ENCODE data around the gene CHRND.

The CHRND gene

GRCh38 chr2:232523402-232523681, 2.6 kb upstream of the CHRND start:
- no peak overlapping the region for H3K4me3 ChIP-seq (ENCODE audit: low read depth, low read length)
- ChIA-PET POLR2A (no interaction called here), CTCF (interaction anchor here (0.7 to 5.5 kb wide), 10 partner anchors 12 to 624 kb away, joined by 3 to 41 read pairs (median 4); partner anchors contain the start of genes CHRNG, EIF4E2 and TIGD1)
- DNase-seq (ENCODE audit: low read depth, low spot score) = no peak
- TF ChIP-seq, protein P1, sequence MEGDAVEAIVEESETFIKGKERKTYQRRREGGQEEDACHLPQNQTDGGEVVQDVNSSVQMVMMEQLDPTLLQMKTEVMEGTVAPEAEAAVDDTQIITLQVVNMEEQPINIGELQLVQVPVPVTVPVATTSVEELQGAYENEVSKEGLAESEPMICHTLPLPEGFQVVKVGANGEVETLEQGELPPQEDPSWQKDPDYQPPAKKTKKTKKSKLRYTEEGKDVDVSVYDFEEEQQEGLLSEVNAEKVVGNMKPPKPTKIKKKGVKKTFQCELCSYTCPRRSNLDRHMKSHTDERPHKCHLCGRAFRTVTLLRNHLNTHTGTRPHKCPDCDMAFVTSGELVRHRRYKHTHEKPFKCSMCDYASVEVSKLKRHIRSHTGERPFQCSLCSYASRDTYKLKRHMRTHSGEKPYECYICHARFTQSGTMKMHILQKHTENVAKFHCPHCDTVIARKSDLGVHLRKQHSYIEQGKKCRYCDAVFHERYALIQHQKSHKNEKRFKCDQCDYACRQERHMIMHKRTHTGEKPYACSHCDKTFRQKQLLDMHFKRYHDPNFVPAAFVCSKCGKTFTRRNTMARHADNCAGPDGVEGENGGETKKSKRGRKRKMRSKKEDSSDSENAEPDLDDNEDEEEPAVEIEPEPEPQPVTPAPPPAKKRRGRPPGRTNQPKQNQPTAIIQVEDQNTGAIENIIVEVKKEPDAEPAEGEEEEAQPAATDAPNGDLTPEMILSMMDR (IDR thresholded peaks at IDR 0.05; ENCODE audit: insufficient read depth, low read length, missing control alignments) = no peak

- TF ChIP-seq, protein P1 (IDR thresholded peaks at IDR 0.05; ENCODE audit: insufficient read depth, low read length, missing control alignments) = peak; percentile 15
- ChIA-PET CTCF (interaction anchor here (0.7 to 5.5 kb wide), 12 partner anchors 9 to 625 kb away, joined by 3 to 41 read pairs (median 4); partner anchors contain the start of genes CHRNG, EIF4E2 and TIGD1), POLR2A (no interaction called here)
- H3K4me3 ChIP-seq (ENCODE audit: low read depth, low read length) = no peak overlapping the region
- DNase-seq (ENCODE audit: low read depth, low spot score) = no peak
These were observed 2.0 kb upstream of the CHRND start for GRCh38 chr2:232523682-232524597.

DNA sequence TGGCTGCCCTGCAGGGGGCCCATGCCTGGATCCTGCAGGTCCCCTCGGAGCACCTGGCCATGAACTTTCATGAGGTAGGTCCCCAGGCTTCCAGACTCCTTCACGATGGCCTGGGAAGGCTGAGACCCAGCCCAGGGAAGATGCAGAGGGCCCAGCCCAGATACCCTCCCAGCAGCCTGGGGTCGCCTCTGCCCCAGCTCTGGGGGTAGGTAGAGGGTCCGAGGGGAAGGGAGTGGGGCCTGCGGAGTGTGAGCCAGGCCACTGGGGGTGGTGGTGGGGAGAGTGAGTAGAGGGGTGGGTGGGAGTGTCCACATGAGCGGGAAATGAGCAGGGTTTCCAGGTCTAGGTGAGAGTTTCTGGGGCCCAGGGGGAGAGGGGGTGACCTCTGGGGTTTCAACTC, 1.2 kb upstream of the CHRND start:
- POLR2A ChIA-PET = no interaction called here
- TF ChIP-seq, protein P1 (IDR thresholded peaks at IDR 0.05; ENCODE audit: insufficient read depth, low read length, missing control alignments) = no peak
- CTCF ChIA-PET = interaction anchor here (1.3 to 5.5 kb wide), 5 partner anchors 10 to 618 kb away, joined by 6 to 41 read pairs (median 8); partner anchors contain the start of gene CHRNG
- DNase-seq (ENCODE audit: low read depth, low spot score) = no peak
- H3K4me3 ChIP-seq (ENCODE audit: low read depth, low read length) = no peak overlapping the region

DNA sequence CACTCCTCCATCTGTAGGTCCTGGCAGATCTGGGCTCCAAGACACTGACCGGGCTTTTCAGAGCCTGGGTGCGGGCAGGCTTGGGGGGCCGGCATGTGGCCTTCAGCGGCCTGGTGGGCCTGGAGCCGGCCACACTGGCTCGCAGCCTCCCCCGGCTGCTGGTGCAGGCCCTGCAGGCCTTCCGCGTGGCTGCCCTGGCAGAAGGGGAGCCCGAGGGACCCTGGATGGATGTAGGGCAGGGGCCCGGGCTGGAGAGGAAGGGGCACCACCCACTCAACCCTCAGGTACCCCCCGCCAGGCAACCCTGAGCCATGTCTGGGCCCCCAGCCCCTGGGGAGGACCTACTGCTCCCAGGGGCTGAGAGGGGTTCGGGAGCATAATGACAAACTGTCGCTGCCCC, 761 bp upstream of the CHRND start:
- DNase-seq (ENCODE audit: low read depth, low spot score) = no peak
- CTCF ChIA-PET = no interaction called here
- TF ChIP-seq, protein P1 (IDR thresholded peaks at IDR 0.05; ENCODE audit: insufficient read depth, low read length, missing control alignments) = no peak
- POLR2A ChIA-PET = no interaction called here
- H3K4me3 ChIP-seq (ENCODE audit: low read depth, low read length) = no peak overlapping the region

- ChIA-PET CTCF (interaction anchor here (1.3 to 1.5 kb wide), 2 partner anchors 79 to 87 kb away, joined by 3 to 4 read pairs; no protein-coding TSS in a partner anchor), POLR2A (no interaction called here)
- no peak for DNase-seq (ENCODE audit: low read depth, low spot score)
- TF ChIP-seq, protein P1 (IDR thresholded peaks at IDR 0.05; ENCODE audit: insufficient read depth, low read length, missing control alignments) = no peak
- no peak overlapping the region for H3K4me3 ChIP-seq (ENCODE audit: low read depth, low read length)
These were observed 497 bp downstream of the CHRND start for GRCh38 chr2:232526372-232526941.

GRCh38 chr2:232527905-232528470, 2.0 kb downstream of the CHRND start:
- ChIA-PET CTCF (no interaction called here), POLR2A (no interaction called here)
- TF ChIP-seq, protein P1 (IDR thresholded peaks at IDR 0.05; ENCODE audit: insufficient read depth, low read length, missing control alignments) = no peak
- no peak overlapping the region for H3K4me3 ChIP-seq (ENCODE audit: low read depth, low read length)
- no peak for DNase-seq (ENCODE audit: low read depth, low spot score)

Data from AG04449 (cell line).